ENCODE data around the gene USP46. TPM values are rescaled to one million over a fixed set of nuclear protein-coding genes. Genes with fewer than 3 reads are reported as not detected.

The USP46 gene
- total RNA-seq, 1 experiment from 2014 or later = 15.5 TPM

DNA sequence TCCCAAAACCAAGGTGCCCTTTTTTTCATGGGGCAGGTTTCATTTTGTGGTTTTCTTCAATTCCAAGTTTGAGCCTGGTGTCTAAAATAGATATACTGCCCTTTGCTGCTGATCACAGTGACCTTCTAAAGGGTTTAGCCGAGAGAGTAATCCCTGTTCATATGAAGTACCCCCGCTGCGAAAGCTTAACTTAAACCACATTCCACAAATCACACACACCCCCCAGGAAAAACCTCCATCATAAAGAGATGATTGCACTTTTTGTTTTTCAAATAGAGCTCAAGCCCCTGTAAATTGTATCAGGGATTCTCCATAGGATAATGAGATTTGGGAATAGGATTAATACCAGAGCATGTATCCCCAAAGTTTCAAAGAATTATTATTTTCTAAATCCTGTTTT lies 90.8 kb downstream of the USP46 start:
- CTCF ChIA-PET = no interaction called here
- POLR2A ChIA-PET = no interaction called here
- H3K9me3 ChIP-seq (ENCODE audit: control insufficient read depth, insufficient read depth, low read depth, low read length) = no peaks in the 10 kb centered on the region

GRCh38 chr4:52566136-52567031 lies 92.7 kb downstream of the USP46 start:
- intact Hi-C loops (cut with micrococcal nuclease; ENCODE audit: unreplicated experiment) (no loop called here), in situ Hi-C loops (cut with HindIII; ENCODE audit: low pct_unique_long_range_greater_than_20kb, low sequenced_read_pairs) (no loop called here)
- POLR2A ChIA-PET = no interaction called here
- no peak for TF ChIP-seq CTCF (IDR thresholded peaks at IDR 0.05)
- no peak for TF ChIP-seq TCF7L2 (IDR thresholded peaks at IDR 0.05; ENCODE audit: low read depth, low read length)
- TF ChIP-seq SIN3A (IDR thresholded peaks at IDR 0.05; ENCODE audit: borderline replicate concordance, insufficient read depth, low read depth, low read length) = no peak
- TF ChIP-seq REST (IDR thresholded peaks at IDR 0.05; ENCODE audit: insufficient read depth in 1 of 2, low read depth in 2 of 2, low read length in 1 of 2) = no peak
- no peak for TF ChIP-seq POLR2AphosphoS5 (IDR thresholded peaks at IDR 0.05; ENCODE audit: low read depth, low read length)
- CTCF ChIA-PET = no interaction called here
- DNase-seq (ENCODE audit: low read depth, low spot score) = no peak
- Histone ChIP-seq H3K4me3 (ENCODE audit: low read depth in 2 of 2, low read length in 2 of 2) (no peak overlapping the region), H3K36me3 (ENCODE audit: control insufficient read depth, insufficient read depth, low read length) (no peaks in the 10 kb centered on the region), H3K27me3 (ENCODE audit: control insufficient read depth, insufficient read depth, low read length) (no peaks in the 10 kb centered on the region), H3K4me1 (ENCODE audit: control insufficient read depth, insufficient read depth, low read length) (no peaks in the 10 kb centered on the region), H3K27ac (ENCODE audit: low read length) (no peak overlapping the region), H3K9me3 (ENCODE audit: control insufficient read depth, insufficient read depth, low read depth, low read length) (no peaks in the 10 kb centered on the region)
- no TSS peak for BruUV-seq (replicated peaks)
- no peak for ATAC-seq

More for the DNA sequence above, 90.8 kb downstream of the USP46 start:
- DNase-seq (ENCODE audit: low read depth, low spot score) (no peak), ATAC-seq (no peak)
- no peak overlapping the region for H3K4me3 ChIP-seq (ENCODE audit: low read depth in 2 of 2, low read length in 2 of 2)
- no peak for TF ChIP-seq TCF7L2 (IDR thresholded peaks at IDR 0.05; ENCODE audit: low read depth, low read length)
- TF ChIP-seq REST (IDR thresholded peaks at IDR 0.05; ENCODE audit: insufficient read depth in 1 of 2, low read depth in 2 of 2, low read length in 1 of 2) = no peak
- TF ChIP-seq CTCF (IDR thresholded peaks at IDR 0.05) = no peak
- no peak for TF ChIP-seq POLR2AphosphoS5 (IDR thresholded peaks at IDR 0.05; ENCODE audit: low read depth, low read length)
- TF ChIP-seq SIN3A (IDR thresholded peaks at IDR 0.05; ENCODE audit: borderline replicate concordance, insufficient read depth, low read depth, low read length) = no peak
- intact Hi-C loops (cut with micrococcal nuclease; ENCODE audit: unreplicated experiment) = no loop called here
- no peaks in the 10 kb centered on the region for H3K4me1 ChIP-seq (ENCODE audit: control insufficient read depth, insufficient read depth, low read length)
- peaks cover 2% of the 10 kb centered on the region; the same call in 1 of the 2 replicates for H3K27me3 ChIP-seq (ENCODE audit: control insufficient read depth, insufficient read depth, low read length)
- BruUV-seq (replicated peaks) = no TSS peak
- H3K36me3 ChIP-seq (ENCODE audit: control insufficient read depth, insufficient read depth, low read length) = no peaks in the 10 kb centered on the region
- in situ Hi-C loops (cut with HindIII; ENCODE audit: low pct_unique_long_range_greater_than_20kb, low sequenced_read_pairs) = no loop called here
- H3K27ac ChIP-seq (ENCODE audit: low read length) = no peak overlapping the region
